GM19395 (cell line): Measurements from ENCODE around the gene RNGTT.
A peak's percentile ranks its signal among the peaks of the same experiment; 100 is the strongest.

ENCODE experiments used
- ATAC-seq: cut with Tn5 transposase; IDR thresholded peaks from one replicate; pipeline ENCODE4 v1.9.1; 2021; ENCODE audit warnings: mild to moderate bottlenecking, moderate library complexity; ENCODE audit not compliant: unreplicated experiment

RNGTT gene

GRCh38 chr6:88671624-88672023 lies 291.8 kb downstream of the RNGTT start:
- no peak for ATAC-seq

GRCh38 chr6:88670369-88670768 lies 293.0 kb downstream of the RNGTT start:
- ATAC-seq = no peak

DNA sequence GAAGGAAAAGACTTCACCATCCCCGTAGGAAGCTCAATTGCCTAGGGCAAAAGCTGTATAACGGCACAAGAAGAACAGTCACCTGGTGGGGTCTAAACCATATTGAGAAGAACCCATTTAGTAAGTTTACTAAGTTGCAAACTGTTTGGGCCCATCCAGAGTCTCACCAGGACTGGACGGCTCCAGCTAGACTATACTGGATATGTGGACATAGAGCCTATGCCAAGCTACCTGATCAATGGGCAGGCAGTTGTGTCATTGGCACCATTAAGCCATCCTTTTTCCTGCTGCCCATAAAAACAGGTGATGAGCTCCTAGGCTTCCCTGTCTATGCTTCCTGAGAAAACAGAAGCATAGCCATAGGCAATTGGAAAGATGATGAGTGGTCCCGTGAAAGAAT lies 293.9 kb downstream of the RNGTT start:
- ATAC-seq = no peak

GRCh38 chr6:88666901-88667300 lies 296.5 kb downstream of the RNGTT start:
- no peak for ATAC-seq

DNA sequence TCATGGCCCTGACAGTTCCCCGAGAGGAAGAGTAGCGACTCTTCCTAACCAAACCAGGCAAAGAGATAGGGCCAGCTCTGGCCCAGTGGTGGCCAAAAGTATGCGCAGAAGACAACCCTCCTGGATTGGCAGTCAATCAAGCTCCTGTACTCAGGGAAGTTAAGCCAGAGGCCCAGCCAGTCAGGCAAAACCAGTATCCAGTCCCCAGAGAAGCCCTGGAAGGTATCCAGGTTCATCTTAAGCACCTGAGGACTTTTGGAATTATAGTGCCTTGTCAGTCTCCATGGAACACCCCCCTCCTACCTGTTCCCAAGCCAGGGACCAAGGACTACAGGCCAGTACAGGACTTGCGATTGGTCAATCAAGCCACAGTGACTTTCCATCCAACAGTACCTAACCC lies 298.3 kb downstream of the RNGTT start:
- ATAC-seq = no peak

GRCh38 chr6:88663801-88664200 lies 299.6 kb downstream of the RNGTT start:
- no peak for ATAC-seq

DNA sequence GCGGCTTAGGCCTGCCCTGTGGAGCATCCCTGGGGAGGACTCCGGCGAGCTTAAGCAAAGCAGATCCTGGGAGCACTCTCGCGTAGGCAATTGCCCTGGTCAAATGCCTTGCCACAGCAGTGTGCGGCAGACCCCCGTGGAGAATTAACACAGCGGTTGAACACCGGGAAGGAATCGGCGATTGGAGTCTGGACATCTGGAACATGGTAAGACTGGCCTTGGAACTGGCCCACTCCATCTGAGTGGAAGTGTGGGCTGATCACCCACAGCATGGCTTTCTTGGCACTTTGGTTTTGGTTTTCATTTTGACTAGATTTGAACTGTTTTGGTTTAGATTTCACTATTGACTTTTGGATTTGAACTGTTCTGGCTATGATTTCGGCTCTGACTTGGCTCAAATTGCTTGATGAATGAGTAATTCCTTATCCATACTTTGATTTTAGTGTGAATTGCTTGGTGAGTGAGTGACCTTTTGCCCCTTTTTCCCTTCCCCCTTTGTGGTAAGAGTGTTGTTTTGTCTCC lies 300.7 kb downstream of the RNGTT start:
- ATAC-seq = peak; percentile 70

- ATAC-seq = peak; percentile 82
Measured at GRCh38 chr6:88662163-88662580, 301.2 kb downstream of the RNGTT start.

- no peak for ATAC-seq
Measured at GRCh38 chr6:88661136-88661535, 302.3 kb downstream of the RNGTT start.

- no peak for ATAC-seq
Measured at GRCh38 chr6:88655586-88655985, 307.8 kb downstream of the RNGTT start.

- no peak for ATAC-seq
Measured at GRCh38 chr6:88653936-88654335, 309.5 kb downstream of the RNGTT start.

- ATAC-seq = no peak
Measured at GRCh38 chr6:88651400-88651799, 312.0 kb downstream of the RNGTT start.

GRCh38 chr6:88650979-88651378 lies 312.4 kb downstream of the RNGTT start:
- no peak for ATAC-seq

DNA sequence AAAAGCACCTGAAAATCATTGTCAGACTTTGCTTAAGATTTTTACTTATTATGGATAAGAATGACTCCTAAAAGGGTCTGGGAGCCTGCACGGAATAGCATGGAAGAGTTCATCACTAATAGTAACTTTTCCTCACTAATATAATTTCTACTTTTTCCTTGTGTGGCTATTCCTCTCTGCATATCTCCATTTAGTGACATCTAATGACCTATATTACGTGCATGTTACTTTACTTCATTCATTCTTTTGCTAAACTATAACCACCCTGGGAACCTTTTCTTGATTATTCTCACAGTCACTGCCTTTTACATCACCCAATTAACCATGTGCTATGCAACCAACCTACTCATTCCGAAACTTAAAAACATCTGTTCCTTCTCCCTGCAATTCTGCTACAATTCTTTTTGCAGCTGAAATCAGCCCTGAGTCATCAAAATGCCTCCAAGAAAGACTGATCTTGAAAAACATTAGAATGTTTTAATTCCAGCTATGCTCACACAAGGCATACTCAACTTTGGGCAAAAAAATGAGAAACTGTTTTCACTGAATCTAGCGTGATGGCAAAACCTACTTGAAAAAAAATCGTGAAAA lies 313.3 kb downstream of the RNGTT start:
- peak; percentile 98 for ATAC-seq

- peak; percentile 96 for ATAC-seq
Measured at GRCh38 chr6:88641178-88641903, 322.1 kb downstream of the RNGTT start.

- no peak for ATAC-seq
Measured at GRCh38 chr6:88637761-88638545, 325.5 kb downstream of the RNGTT start.

DNA sequence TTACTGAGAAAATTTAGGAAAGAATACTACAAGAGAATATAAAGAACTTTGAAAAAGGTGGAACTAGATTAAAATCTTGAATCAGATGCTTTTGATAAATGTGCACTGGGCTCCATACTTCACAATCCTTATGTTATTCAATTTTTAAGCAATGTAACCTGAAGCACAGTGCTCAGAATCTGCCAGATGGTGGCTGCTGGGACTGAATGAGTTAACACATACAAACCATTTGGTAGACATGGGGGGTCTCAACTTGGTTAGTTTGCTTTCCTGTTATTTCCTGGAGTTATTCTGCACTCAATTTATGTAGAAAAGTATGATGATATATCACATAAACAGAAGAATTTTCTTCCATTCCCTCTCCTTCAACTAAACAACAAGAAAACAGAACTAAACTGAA lies 326.5 kb downstream of the RNGTT start:
- ATAC-seq = no peak

- ATAC-seq = no peak
Measured at GRCh38 chr6:88633782-88634181, 329.6 kb downstream of the RNGTT start.

DNA sequence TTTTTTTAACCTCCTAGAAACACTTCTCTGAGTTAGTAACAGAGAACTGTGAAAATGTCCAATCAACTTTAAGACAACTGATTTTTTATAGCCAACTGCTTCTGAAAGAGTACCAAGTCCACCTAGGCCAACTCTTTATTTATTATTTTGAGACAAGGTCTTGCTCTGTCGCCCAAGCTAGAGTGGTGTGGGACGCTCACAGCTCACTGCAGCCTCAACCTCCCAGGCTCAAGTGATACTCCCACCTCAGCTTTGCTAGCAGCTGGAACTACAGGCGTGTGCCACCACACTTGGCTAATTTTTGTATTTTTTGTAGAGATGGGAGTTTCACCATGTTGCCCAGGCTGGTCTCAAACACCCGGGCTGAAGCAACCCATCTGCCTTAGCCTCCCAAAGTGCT lies 331.6 kb downstream of the RNGTT start:
- ATAC-seq = no peak

- ATAC-seq = peak; percentile 67
Measured at GRCh38 chr6:88629838-88630494, 333.5 kb downstream of the RNGTT start.

DNA sequence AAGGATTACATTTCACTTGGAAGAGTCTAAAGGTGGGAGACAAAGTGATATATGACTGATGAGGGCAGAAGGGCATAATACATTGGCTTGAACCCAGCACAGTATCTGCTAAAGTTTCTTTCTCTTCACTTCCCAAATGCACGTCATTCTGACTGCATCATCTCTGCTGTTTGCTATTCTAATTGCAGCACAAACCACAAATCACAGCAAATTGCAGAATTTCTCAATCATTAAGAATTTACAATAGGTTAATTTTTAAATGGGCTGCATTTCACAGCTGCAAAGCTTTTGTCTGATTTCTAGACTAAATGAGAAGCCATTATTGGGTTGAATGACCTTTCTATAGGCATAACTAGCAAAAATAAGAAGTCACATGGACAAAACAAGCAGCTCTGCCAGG lies 337.0 kb downstream of the RNGTT start:
- no peak for ATAC-seq
